ENCODE results near the gene COL21A1.

- TF ChIP-seq CTCF (conservative IDR thresholded peaks at IDR 0.05) (no peak), ZFX (IDR thresholded peaks at IDR 0.05) (no peak)
These were observed 32.7 kb upstream of the COL21A1 start for GRCh38 chr6:56280126-56280525.

Data from C4-2B (cell line).